Measurements from ENCODE around the gene JARID2. TPM values are rescaled to one million over a fixed set of nuclear protein-coding genes. Genes with fewer than 3 reads are reported as not detected.

Gene JARID2
- total RNA-seq, 1 experiment from 2014 or later = 6.0 TPM

DNA sequence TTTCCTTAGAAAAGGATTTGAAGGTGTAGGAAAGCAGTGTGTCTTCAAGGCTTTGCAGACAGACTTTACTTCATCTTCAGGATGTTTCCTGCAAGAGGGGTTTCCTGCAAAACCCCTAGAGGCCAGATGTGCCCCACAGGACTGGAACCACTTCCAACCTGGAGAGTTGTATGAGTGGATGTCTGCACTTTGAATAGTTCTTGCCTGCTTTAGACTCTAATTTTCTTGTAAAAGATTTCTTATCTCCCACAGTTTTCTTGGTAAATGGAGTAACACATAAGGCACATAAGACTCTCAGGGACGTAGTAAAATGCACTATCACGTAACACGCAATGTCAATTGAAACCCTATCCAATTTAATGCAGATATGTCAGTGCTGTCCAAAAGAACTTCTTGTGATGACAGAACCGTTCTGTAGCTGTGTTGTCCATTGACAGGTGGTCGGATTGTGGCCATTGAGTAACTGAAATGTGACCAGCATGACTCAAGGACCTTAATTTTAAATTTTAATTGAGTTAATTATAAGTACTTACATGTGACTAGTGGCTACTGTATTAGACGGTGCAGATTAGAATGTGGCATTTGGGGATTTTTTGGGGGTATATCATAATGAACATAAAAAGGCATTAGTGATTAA is 118.7 kb downstream of the JARID2 start:
- Histone ChIP-seq H3K4me3 (ENCODE audit: low read depth in 2 of 2, low read length in 2 of 2) (no peak overlapping the region), H3K9me3 (ENCODE audit: control insufficient read depth, insufficient read depth, low read depth, low read length) (no peaks in the 10 kb centered on the region), H3K36me3 (ENCODE audit: control insufficient read depth, insufficient read depth, low read length) (no peaks in the 10 kb centered on the region), H3K27me3 (ENCODE audit: control insufficient read depth, insufficient read depth, low read length) (no peaks in the 10 kb centered on the region), H3K27ac (ENCODE audit: low read length) (no peak overlapping the region), H3K4me1 (ENCODE audit: control insufficient read depth, insufficient read depth, low read length) (no peaks in the 10 kb centered on the region)
- ATAC-seq (no peak), DNase-seq (ENCODE audit: low read depth, low spot score) (no peak)
- BruUV-seq (replicated peaks) = no TSS peak
- TF ChIP-seq POLR2AphosphoS5 (IDR thresholded peaks at IDR 0.05; ENCODE audit: low read depth, low read length) = no peak
- TF ChIP-seq, protein P1, sequence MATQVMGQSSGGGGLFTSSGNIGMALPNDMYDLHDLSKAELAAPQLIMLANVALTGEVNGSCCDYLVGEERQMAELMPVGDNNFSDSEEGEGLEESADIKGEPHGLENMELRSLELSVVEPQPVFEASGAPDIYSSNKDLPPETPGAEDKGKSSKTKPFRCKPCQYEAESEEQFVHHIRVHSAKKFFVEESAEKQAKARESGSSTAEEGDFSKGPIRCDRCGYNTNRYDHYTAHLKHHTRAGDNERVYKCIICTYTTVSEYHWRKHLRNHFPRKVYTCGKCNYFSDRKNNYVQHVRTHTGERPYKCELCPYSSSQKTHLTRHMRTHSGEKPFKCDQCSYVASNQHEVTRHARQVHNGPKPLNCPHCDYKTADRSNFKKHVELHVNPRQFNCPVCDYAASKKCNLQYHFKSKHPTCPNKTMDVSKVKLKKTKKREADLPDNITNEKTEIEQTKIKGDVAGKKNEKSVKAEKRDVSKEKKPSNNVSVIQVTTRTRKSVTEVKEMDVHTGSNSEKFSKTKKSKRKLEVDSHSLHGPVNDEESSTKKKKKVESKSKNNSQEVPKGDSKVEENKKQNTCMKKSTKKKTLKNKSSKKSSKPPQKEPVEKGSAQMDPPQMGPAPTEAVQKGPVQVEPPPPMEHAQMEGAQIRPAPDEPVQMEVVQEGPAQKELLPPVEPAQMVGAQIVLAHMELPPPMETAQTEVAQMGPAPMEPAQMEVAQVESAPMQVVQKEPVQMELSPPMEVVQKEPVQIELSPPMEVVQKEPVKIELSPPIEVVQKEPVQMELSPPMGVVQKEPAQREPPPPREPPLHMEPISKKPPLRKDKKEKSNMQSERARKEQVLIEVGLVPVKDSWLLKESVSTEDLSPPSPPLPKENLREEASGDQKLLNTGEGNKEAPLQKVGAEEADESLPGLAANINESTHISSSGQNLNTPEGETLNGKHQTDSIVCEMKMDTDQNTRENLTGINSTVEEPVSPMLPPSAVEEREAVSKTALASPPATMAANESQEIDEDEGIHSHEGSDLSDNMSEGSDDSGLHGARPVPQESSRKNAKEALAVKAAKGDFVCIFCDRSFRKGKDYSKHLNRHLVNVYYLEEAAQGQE (IDR thresholded peaks at IDR 0.05; ENCODE audit: insufficient read depth in 1 of 2, low read depth in 2 of 2, low read length in 1 of 2) = no peak
- no peak for TF ChIP-seq TCF7L2 (IDR thresholded peaks at IDR 0.05; ENCODE audit: low read depth, low read length)
- TF ChIP-seq SIN3A (IDR thresholded peaks at IDR 0.05; ENCODE audit: borderline replicate concordance, insufficient read depth, low read depth, low read length) = no peak
- TF ChIP-seq CTCF (IDR thresholded peaks at IDR 0.05) = no peak
- ChIA-PET CTCF (no interaction called here), POLR2A (no interaction called here)
- in situ Hi-C loops (cut with HindIII; ENCODE audit: low pct_unique_long_range_greater_than_20kb, low sequenced_read_pairs) (no loop called here), intact Hi-C loops (cut with micrococcal nuclease; ENCODE audit: unreplicated experiment) (no loop called here)

DNA sequence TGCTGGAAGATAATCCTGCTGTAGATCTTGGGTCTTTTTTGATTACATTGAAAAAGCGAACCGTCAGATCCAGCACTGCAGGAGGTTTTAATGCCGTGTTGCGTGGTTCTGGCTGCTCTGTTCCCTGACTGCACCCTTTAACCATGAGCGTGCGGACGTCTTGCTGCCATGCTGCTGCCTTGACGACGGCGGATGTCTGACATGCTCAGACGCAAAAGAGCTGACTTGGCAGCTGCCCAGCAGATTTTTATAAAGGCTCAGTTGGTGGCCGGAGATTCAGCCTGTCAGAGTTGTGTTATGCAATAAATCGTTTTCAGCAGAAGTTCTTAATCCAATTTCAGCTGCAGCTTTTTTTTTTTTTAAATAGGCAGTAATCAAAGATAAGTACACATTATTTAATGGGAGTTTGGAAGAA is 119.4 kb downstream of the JARID2 start:
- ATAC-seq = no peak
- no peak overlapping the region for H3K27ac ChIP-seq (ENCODE audit: low read length)

More for the DNA sequence above, 119.4 kb downstream of the JARID2 start:
- H3K4me3 ChIP-seq (ENCODE audit: low read depth in 2 of 2, low read length in 2 of 2) = no peak overlapping the region
- H3K27me3 ChIP-seq (ENCODE audit: control insufficient read depth, insufficient read depth, low read length) = no peaks in the 10 kb centered on the region
- no peaks in the 10 kb centered on the region for H3K9me3 ChIP-seq (ENCODE audit: control insufficient read depth, insufficient read depth, low read depth, low read length)
- POLR2A ChIA-PET = no interaction called here
- BruUV-seq (replicated peaks) = no TSS peak
- intact Hi-C loops (cut with micrococcal nuclease; ENCODE audit: unreplicated experiment) (no loop called here), in situ Hi-C loops (cut with HindIII; ENCODE audit: low pct_unique_long_range_greater_than_20kb, low sequenced_read_pairs) (no loop called here)
- CTCF ChIA-PET = no interaction called here
- H3K36me3 ChIP-seq (ENCODE audit: control insufficient read depth, insufficient read depth, low read length) = no peaks in the 10 kb centered on the region
- H3K4me1 ChIP-seq (ENCODE audit: control insufficient read depth, insufficient read depth, low read length) = no peaks in the 10 kb centered on the region
- TF ChIP-seq, protein P1 (IDR thresholded peaks at IDR 0.05; ENCODE audit: insufficient read depth in 1 of 2, low read depth in 2 of 2, low read length in 1 of 2) = no peak
- TF ChIP-seq TCF7L2 (IDR thresholded peaks at IDR 0.05; ENCODE audit: low read depth, low read length) (no peak), CTCF (IDR thresholded peaks at IDR 0.05) (no peak), POLR2AphosphoS5 (IDR thresholded peaks at IDR 0.05; ENCODE audit: low read depth, low read length) (no peak), SIN3A (IDR thresholded peaks at IDR 0.05; ENCODE audit: borderline replicate concordance, insufficient read depth, low read depth, low read length) (no peak)
- no peak for DNase-seq (ENCODE audit: low read depth, low spot score)
